ENCODE data around the gene C8G.

Gene C8G

GRCh38 chr9:136955202-136955942 is 10.3 kb downstream of the C8G start:
- no peak for DNase-seq

DNA sequence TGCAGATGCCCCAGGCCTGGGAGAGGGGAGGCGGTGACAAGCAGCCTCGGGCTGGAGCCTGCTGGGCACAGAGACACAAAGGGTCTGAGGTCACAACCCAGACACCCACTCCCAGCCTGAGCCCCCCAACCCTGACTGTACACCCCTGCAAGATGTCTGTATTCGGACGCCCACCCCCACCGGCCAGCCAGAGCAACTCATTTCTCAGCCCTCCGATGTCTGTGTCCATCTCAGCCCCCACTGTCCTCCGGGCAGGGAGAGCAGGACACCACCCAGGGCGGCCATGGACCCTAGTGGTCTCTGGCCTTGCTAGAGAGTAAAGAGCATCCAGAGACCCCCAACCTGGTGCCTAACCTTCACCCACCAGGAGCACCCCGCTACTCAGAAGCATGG is 10.9 kb downstream of the C8G start:
- DNase-seq, result no peak

DNA sequence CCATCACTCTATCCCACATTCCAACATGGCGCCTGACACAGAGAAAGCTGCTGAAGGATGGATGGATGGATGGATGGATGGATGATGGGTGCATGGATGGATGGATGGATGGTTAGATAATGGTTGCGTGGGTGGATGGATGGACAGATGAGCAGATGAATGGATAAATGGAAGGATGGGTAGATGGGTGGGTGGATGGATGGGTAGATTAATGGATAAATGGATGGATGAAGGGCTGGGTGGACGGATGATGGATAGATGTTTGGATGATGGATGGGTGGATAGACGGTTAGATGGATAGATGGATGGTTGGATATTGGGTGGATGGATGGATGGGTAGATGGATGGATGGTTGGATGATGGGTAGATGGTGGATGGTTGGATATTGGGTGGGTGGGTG is 11.6 kb downstream of the C8G start:
- DNase-seq, result no peak

DNA sequence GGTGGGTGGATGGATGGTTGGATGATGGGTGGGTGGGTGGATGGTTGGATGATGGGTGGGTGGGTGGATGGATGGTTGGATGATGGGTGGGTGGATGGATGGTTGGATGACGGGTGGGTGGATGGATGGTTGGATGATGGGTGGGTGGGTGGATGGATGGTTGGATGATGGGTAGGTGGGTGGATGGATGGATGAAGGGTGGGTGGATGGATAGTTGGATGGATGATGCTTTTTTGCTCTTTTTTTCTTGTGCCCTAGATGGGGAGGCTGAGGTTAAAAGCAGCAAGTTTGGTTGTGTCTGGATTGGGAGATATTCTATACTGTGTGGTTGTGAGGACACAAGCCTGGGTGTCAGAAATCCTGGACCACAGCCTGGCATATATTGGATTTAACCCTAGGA is 12.4 kb downstream of the C8G start:
- no peak for DNase-seq

GRCh38 chr9:136957901-136958300 is 12.9 kb downstream of the C8G start:
- no peak for DNase-seq

DNA sequence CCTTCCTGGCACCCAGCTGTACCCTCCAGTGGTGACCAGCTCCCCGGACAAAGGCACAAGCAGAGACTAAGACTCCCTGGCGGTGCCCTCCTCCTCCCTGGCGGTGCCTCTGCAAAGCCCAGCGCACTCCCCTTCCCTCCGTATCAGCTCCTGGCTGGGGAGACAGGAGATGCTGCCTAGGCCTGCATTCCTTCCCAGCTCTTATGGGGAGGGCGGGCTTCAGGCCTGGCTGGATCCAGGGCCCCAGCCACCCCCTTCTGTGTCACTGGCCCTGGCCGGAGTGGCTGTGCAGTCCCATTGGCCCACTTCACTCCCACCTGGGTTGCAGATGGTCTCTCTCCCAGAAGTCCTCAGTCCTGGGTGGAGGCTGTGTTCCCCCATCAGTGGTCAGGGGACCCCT is 13.4 kb downstream of the C8G start:
- no peak for DNase-seq

DNA sequence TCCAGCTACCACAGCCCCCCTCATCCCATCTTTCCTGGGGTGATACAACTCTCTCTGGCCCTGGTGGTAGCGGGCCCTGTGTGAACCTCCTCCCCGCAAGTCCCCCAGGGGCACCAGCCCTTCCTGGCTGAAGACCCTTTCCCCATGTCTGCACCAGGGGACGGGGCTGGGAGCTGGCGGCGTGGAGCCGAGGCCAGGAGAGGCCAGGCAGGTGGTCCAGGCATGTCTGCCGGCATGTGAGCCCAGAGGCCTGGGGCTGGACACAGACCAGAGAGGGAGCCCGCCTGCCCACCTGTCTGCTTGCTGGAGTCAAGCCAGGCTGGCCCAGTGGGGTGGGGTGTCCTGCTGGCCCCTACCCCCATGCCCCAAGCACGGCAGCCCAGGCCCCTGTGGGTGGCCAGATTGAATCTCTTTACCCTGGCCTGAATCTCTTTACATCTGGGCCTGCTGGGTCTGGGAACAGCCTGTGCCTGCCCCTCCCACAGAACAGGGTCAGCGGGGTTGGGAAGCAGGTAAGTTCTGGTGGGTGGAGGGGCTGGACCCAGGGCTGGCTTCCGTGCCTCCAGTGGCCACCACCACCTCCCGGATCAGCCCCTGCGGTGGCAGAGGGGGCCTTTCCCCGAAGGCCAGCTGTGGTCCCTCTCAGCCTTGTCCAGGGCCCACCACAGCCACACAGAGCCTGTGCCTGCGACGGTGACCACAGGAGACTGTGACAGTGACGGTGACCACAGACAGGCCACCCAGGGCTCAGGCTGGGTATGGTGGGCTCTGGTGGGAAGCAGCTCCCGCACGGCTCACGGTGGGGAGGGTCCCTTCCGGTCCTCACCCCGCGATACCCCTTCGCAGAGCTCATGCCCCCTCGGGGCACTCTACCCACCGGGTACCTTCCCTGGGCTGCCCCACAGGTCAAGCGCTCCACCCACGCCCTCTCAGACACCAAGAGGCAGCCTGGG is 14.1 kb downstream of the C8G start:
- no peak for DNase-seq

DNA sequence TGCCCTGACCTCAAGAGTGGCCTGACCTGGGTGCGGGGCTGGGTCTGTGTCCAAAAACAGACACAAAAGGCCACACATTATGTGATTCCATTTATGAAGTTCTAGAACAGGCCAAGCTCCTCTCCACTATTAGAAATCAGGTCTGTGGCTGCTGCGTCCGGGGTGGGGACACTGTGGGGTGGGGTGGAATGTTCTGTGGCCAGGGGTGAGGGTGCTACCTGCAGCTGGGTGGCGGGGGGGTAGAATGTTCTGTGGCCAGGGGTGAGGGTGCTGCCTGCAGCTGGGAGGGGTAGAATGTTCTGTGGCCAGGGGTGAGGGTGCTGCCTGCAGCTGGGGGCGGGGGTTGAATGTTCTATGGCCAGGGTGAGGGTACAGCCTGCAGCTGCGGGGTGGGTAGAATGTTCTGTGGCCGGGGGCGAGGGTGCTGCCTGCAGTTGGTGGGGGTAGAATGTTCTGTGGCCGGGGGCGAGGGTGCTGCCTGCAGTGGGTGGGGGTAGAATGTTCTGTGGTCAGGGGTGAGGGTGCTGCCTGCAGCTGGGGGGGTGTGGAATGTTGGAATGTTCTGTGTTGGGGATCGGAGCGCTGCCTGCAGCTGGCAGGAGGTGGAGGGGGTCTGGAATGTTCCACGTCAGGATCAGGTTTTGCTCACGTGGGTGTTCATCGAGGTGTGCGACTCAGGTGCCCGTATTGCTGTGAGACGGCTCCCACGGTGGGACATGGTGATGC is 15.3 kb downstream of the C8G start:
- DNase-seq, result no peak

- DNase-seq, result no peak
These were observed 15.9 kb downstream of the C8G start for GRCh38 chr9:136960938-136961275.

- no peak for DNase-seq
These were observed 16.4 kb downstream of the C8G start for GRCh38 chr9:136961279-136962065.

DNA sequence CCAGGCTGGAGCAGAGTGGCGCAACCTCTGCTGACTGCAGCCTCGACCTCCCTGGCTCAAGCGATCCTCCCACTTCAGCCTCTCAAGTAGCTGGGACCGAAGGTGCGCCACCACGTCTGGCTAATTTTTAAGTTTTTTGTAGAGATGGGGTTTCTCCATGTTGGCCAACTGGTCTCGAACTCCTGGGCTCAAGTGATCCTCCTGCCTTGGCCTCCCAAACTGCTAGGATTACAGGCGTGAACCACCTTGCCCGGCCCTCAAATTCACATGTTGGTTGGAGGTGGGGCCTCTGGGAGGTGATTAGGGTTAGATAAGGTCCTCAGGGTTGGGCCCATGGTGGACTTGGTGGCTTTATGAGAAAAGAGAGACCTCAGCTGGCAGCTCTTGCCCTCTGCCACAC is 17.1 kb downstream of the C8G start:
- no peak for DNase-seq

DNA sequence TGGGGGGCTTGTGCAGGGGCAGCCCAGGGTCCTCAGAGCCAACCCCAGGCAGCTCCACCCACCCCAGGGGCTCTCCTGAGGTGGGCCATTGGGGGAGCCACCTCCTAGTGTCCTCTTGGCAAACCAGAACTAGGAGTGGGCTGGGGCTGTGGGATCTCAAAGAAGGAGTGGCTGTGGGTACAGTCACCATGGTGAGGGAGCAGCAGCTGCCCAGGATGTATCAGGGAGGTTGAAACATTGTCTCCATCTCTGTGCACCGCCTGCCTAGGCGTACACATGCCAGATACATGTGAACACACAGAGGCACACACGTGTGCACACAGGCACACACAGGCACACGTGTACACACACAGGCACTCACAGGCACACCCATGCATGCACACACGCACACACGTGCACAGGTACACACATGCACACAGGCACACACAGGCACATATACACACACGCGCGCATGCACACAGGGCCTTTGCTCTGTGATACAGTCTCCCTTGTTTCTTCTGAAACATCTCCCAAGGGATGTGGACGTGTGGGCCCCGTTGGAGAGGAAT is 17.7 kb downstream of the C8G start:
- DNase-seq, result no peak

- DNase-seq, result no peak
These were observed 18.3 kb downstream of the C8G start for GRCh38 chr9:136963341-136963740.

DNA sequence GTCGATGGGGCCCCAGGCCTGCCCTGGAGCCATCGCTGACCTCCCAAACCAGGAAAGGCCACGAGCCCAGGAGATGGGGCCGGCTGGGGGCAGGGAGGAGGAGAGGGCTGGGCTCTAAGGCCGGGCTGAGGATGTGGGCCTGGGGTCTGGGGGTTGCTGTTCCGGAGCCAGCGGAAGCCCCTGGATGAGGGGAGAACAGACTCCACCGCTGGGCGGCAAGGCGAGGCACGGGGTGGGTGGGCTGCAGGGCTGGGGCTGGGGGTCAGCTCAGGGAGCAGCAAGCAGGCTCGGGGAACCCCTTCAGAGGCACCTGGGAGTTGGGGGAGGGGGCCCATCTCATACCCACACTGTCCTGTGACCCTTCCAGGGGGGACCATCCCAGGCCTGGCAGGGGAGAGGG is 18.7 kb downstream of the C8G start:
- DNase-seq, result no peak

DNA sequence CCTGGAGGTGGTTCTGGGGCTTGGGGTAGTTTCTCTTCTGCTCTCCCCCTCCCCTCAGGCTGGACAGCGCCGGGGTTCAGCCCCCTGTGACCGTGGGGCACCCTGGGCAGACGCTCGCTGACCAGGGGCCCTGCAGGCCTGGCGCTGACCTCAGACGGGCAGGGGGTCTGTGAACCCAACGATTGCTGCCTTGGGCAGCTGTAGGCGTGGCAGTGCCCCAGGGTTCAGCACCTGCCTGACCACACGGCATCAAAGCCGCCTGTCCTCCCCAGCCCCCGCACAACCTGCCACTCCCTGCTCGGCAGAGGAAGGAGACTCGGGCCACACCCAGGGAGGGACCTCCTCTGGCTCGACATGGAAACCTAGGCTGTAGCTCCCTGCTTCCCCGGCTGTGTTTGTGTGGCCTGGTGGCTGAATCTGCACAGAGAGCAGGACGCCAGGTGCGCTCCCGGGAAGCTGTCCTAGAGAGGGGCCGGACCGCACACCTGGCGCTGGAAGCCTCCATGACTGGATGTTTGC is 19.2 kb downstream of the C8G start:
- DNase-seq, result peak; percentile 41

DNA sequence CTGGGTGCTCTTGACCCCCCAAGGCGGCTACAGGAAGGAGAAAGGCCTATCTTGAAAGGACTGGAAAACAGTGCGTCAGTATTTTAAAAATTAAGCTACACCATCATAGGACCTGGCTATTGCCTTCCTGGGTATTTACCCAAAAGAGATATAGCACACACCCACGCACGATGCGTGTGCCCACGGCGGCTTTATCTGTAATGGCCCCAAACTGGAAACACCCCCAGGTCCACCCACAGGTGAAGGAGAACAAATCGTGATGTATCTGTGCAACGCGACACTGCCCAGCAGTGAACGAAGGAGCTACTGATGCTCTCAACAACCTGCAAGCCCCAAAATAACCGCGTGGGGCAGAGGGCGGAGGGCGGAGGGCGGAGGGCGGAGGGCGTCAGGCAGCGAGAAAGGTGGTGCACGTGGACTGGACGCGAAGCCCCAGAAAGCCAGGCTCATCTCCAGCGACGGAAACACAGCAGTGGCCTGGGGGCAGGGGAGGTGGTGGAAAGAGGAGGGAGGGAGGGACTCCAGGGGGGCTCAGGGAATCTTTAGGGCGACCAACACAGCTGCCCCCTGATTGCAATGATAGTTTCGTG is 19.9 kb downstream of the C8G start:
- DNase-seq, result no peak

GRCh38 chr9:136965771-136966484 is 20.9 kb downstream of the C8G start:
- no peak for DNase-seq

DNA sequence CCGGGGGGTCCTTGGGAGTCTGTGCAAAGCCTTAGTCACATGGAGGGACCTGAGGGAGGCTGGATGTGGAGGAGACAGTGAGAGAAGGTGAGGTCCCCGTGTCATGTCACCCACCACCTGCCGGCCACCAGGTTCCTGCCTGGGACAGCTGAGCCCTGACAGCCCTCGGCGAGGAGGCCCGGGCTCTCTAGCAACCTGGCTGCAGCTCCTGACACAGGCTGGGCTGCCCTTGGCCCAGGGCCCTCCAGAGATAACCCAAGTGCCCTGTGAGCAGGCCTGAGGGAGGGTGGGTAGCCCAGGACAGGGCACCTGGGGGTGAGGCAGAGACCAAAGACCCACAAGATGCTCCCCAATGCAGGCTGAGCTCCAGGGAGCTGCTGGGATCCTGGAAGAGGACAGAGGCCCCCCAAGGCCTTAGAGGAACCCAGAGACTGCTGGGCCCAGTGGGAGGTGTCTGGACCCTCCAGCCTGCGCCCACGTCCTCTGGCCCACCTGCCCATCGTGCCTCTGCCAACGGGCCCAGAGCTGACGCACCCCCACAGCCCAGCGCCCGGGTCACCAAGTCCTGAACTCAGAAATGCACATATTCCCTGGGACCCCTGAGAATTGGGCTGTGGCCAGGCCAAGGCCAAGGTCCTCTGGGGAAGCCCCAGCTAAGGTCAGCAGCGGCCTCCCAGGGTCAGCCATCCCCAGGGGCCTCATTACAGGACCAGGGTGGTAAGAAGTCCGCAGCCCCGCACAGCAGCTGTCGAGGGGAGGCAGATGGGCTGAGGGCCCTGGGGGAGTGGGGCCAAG is 23.5 kb downstream of the C8G start:
- no peak for DNase-seq

DNA sequence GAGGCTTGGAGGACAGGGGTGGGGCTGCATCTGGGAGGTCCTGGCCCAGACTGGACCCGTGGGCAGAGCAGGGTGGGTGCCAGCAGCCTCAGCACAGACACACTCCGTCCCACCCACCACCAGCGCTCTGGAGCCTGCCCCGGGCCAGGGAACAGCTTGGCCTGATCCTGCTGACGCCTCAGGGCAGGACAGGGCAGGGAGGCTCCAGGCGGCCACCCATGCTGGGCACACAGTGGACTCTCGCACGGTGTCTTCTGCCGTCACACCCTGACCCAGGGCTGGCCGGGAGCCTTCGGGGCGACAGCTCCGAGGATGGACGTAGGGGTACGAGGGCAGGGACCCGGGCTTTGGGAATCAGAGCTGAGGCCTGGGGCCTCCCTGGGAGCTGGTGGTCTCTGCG is 24.1 kb downstream of the C8G start:
- no peak for DNase-seq

- DNase-seq, result no peak
These were observed 24.7 kb downstream of the C8G start for GRCh38 chr9:136969774-136970173.

Measured in NCI-H774 (cell line).